ENCODE measurements around the gene C4orf50.

DNA sequence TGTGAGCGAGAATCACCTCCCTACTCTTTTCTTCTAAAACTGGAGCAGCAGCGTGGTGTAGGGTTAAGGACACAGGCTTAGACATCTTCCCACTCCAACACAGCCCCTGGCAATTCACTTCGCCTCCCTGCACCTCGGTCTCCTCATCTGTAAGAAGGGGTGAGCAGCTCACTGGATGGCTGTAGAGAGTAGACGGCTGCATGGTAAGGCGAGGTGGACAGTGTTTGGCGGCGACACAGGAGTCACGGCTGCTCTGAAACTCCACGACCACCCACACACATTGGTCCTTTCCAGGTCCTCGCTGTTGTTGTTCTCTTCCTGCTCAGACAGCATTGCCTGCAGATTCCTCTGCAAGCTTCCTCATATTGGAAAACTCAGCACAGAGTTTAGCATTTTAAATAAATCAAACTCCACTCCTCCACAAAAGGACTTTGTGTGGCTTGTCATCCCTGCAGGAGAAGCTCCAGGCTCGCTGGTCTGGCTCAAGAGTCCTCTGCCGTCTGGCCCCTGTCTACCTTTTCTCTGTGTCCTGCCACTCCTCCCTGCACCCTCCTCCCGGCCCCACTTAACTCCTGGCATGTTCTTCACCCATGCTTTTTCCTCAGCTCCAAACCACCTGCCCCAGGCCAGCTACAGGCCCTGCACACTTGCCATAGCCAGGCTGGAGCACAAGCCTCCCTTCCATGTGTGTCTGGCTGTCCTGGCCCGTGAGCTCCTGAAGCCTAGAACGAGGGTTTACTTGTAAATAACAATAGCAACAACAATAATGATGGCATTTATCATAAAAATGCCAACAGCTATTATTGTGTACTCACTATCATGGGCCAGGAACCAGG, 84.0 kb downstream of the C4orf50 start:
- TF ChIP-seq, protein P1, sequence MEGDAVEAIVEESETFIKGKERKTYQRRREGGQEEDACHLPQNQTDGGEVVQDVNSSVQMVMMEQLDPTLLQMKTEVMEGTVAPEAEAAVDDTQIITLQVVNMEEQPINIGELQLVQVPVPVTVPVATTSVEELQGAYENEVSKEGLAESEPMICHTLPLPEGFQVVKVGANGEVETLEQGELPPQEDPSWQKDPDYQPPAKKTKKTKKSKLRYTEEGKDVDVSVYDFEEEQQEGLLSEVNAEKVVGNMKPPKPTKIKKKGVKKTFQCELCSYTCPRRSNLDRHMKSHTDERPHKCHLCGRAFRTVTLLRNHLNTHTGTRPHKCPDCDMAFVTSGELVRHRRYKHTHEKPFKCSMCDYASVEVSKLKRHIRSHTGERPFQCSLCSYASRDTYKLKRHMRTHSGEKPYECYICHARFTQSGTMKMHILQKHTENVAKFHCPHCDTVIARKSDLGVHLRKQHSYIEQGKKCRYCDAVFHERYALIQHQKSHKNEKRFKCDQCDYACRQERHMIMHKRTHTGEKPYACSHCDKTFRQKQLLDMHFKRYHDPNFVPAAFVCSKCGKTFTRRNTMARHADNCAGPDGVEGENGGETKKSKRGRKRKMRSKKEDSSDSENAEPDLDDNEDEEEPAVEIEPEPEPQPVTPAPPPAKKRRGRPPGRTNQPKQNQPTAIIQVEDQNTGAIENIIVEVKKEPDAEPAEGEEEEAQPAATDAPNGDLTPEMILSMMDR (IDR thresholded peaks at IDR 0.05): no peak
- TF ChIP-seq POLR2A (IDR thresholded peaks at IDR 0.05) (no peak), POLR2AphosphoS5 (IDR thresholded peaks at IDR 0.05; ENCODE audit: insufficient read depth in 1 of 2, low read depth in 1 of 2) (no peak)

Data from vagina (tissue), 2 donors.